ENCODE results near the gene ECHDC1.
"Not testable (repeated sequence)": the region's sequence is repeated elsewhere in the genome, so short reads cannot be mapped to it uniquely, and the experiment has no call there.

Gene ECHDC1, protein sequence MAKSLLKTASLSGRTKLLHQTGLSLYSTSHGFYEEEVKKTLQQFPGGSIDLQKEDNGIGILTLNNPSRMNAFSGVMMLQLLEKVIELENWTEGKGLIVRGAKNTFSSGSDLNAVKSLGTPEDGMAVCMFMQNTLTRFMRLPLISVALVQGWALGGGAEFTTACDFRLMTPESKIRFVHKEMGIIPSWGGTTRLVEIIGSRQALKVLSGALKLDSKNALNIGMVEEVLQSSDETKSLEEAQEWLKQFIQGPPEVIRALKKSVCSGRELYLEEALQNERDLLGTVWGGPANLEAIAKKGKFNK

DNA sequence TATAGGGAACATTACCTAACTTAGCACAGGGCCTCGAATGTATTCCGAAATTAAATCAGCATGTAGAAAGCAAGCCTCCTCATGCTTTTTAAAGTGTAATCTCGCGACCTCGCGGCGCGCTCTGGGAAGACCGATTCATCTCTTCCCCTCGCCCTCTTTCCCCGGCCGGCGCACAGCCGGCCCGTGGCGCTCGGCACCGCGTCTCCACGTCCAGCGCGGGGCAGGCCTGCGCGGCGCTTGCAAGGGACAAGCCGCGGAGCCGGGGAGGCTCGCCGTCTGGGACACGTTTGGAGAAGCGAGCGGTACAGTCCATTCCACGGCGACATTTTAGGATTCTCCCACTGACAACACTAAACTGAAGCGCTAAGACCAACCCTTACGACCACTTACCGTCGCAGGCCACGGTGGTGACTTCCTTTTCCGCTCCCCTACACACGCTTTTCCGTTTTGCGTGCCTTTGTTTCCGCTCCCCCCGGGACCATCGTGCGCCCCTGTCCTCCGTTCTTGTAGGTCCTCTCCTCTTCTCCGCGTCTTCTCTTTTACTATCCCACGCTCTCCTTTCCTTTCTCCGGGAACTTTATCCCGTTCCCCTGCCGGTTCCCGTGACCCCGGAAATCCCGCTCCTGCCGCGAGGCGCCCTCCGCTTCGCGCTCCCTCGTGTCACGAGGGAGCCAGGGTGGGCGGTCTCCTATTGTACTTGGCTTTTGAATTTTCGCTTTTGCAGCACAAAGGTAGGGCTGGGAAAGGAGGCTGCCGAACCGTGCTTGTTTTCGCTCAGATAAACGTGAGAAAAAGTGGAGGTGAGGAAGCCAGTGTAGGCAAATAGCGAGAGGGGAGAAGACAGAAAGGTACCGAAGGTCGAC is at the start of gene ECHDC1:
ECHDC1 (minus strand) TSS at position 664 of the 863 bp plus-strand sequence. CDS start 12,581 bp downstream, outside the sequence.
- peak; percentile 22 to 60 (median 37) for DNase-seq (ENCODE audit: low read depth in 3 of 3, low spot score in 1 of 3)

DNA sequence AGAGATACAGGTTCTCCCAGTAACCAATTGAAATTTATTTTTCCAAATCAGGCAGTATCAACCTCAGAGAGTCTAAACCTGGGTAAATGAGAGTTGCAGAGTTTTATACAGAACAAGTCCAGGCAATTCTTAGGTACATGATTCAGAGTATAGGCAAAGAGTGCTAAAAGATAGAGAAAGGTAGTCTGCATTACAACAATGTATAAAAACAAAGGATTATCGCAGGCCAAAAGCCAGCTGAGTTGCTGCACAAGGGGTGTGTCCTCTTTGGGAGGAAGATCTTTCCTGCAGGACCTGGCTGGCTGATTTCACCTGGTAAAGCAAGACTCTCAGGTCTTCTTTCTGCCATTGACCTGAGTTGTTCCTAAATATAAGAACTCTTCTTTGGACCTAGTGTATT is 48.9 kb upstream of the ECHDC1 start:
- DNase-seq (ENCODE audit: low read depth in 3 of 3, low spot score in 1 of 3), result no peak

- no peak for DNase-seq (ENCODE audit: low read depth in 3 of 3, low spot score in 1 of 3)
Measured at GRCh38 chr6:127391094-127391953, 47.9 kb upstream of the ECHDC1 start.

DNA sequence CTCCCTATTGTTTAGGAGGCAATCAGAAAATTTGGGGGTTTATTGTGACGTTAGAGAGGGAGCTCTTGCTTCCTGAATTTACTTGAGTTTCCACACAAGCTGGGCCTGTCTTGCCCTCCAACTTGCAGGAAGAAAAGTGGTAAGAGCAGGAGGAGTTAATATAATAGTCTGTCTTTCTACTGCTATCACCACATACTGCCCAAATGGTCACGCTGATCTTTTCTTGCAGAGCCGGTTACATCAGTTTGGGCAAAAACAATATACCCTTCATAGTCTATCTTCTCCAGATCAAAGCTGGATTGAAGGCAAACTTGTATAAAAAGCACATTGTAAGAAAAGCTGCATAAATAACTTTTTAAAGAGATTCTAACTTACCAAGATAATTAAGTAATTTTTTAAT is 46.3 kb upstream of the ECHDC1 start:
- no peak for DNase-seq (ENCODE audit: low read depth in 3 of 3, low spot score in 1 of 3)

DNA sequence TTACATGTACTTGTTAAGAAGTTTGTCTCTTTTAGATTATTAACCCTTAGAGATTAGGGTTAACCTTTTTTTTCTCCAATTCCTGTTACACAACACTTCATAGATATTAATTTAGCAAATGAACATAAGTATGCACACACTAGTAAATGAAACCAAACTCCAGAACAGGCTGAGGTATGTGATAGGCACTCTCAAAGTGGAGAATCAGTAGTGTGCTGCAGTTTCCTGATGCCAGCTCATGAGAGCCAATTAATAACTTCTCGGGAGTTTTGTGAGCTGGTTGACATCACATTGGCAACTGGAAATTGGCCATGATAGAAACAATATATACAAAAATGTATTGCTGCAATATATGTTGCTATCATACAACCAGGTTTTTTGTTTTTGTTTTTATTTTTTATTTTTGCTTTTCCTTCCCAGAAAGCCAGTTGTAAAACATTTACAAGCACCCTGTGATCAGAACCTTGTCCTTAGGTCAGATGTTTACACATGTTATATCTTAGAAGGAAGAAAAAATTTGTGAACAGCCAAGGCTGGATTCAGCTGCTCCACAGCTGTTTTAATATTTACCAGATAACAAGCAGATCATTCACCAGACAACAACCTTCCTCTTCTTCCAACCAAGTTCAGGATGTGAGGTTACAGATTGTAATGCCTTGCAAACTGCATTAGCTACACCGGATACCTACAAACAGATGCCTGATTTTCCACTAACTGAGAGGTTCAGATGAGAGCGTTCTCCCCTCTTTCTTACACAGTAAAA is 42.4 kb upstream of the ECHDC1 start:
- DNase-seq (ENCODE audit: low read depth in 3 of 3, low spot score in 1 of 3), result no peak

DNA sequence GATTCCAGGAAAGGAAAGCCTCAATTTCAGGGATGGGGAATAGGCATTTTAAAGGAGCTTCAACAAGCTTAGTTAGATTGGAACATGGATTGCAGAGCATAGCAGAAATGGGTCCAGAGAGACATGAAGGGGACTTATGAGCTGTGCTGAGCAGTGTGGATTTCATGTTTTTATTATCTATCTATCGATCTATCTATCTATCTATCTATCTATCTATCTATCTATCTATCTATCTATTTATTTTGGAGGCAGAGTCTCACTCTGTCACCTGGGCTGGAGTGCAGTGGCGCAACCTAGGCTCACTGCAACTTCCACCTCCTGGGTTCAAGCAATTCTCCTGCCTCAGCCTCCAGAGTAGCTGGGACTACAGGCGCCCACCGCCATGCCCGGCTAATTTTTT is 41.4 kb upstream of the ECHDC1 start:
- DNase-seq (ENCODE audit: low read depth in 3 of 3, low spot score in 1 of 3), result not testable (repeated sequence)

DNA sequence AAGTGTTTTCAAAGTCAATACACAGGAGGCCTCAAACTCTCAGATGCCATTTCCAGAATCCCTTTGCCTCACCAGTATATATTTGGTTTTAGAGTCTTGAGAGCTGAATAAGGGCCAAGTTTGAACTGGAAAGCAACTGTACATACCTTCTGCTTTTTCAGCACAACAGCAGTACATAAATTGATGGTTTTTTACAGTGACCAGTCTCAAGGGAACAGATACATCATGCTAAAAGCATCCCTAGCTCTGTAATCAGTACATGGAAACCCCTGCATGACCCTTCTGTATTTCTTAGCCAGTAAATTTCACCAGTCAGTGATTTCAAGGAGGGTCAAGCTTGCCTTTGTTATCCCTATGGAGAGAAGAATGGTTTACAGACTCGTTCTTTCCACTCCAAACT is 40.6 kb upstream of the ECHDC1 start:
- no peak for DNase-seq (ENCODE audit: low read depth in 3 of 3, low spot score in 1 of 3)

DNA sequence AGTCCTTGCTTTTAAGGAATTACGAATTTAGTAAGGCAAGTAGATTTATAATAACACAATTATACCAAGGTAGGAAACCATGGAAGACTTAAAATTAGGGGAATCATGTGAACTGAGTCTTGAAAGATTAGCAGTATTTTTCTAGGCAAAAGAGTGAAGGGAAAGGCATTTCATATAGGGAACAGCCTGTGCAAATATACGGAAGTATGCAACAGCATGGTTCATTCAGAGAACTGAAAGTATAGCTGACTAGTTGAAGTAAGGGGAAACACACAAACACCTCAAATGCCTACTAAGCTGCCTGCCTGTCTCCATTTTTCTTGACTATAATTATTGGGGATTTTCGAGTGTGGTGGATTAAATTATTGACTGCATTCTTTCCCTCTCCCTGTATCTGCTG is 39.0 kb upstream of the ECHDC1 start:
- no peak for DNase-seq (ENCODE audit: low read depth in 3 of 3, low spot score in 1 of 3)

DNA sequence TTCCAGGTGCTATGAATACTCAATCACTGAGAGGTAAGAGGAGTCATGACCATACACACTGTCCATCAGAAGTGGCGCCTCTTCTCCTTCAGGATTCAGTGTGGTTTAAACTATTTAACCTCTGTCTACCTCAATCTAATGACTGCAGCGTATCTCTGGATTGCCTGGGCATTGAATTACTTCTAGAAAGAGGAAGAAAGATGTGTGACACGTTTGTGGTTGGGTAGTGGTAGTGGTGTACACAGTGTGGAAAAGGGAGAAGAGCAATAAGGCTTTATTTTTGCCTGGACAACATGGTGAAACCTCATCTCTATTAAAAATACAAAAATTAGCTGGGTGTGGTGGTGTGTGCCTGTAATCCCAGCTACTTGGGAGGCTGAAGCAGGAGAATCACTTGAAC is 38.0 kb upstream of the ECHDC1 start:
- DNase-seq (ENCODE audit: low read depth in 3 of 3, low spot score in 1 of 3), result no peak

DNA sequence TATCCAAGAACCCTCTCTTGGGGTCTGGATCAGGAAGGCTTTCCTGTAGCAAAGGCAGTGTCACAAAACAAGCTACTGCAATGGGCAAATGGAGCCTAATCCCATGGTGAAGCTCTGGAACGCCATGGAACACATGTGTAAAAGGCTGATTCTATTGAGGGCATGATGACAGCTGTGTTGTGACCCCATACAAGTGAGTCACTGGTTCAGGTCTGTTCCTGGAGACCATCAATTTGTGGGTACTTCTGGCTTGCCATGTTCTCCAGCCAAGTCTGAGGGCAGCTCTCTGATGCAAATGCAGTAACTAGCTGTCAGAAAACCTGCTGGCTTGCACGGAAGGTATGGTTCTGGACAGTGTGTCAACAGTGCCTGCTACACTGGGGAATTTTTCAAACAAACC is 33.3 kb upstream of the ECHDC1 start:
- no peak for DNase-seq (ENCODE audit: low read depth in 3 of 3, low spot score in 1 of 3)

- DNase-seq (ENCODE audit: low read depth in 3 of 3, low spot score in 1 of 3), result no peak
Measured at GRCh38 chr6:127367023-127367375, 23.6 kb upstream of the ECHDC1 start.

DNA sequence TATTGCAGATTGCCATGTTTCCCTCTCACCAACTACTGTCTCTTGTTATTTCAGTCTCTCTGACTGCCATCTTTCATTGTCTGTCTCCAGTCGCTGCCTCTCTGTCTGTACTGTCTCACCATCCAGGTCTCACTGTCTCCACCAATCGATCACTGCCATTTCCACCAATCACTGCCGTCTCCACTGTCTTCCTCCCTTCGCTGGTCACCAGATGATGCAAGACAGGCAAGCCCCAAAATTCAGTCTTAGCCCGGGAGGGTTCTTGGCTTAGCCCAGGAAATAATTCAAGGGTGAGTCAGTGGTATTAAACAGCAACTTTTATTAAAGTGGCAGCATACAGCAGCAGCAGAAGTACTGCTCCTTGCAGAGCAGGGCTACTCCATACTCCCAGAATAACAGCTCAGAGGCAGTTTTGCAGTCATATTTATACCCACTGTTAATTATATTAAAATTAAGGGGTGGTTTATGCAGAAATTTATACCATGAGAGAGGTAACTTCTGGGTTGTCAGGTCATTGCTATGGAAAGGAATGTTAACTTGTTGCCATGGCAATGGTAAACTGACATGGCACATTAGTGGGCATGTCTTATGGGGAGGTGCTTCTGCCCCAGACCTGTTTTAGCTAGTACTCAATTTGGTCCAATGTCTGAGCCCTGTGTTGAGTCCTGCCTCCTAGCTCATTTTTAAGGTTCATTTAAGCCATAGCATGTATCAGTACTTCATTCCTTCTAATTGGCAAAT is 23.0 kb upstream of the ECHDC1 start:
- DNase-seq (ENCODE audit: low read depth in 3 of 3, low spot score in 1 of 3), result no peak

- no peak for DNase-seq (ENCODE audit: low read depth in 3 of 3, low spot score in 1 of 3)
Measured at GRCh38 chr6:127365874-127366273, 22.5 kb upstream of the ECHDC1 start.

- DNase-seq (ENCODE audit: low read depth in 3 of 3, low spot score in 1 of 3), result no peak
Measured at GRCh38 chr6:127352524-127352923, 9.1 kb upstream of the ECHDC1 start.

- no peak for DNase-seq (ENCODE audit: low read depth in 3 of 3, low spot score in 1 of 3)
Measured at GRCh38 chr6:127349980-127350379, 6.6 kb upstream of the ECHDC1 start.

GRCh38 chr6:127348028-127348661 is 4.7 kb upstream of the ECHDC1 start:
- no peak for DNase-seq (ENCODE audit: low read depth in 3 of 3, low spot score in 1 of 3)

DNA sequence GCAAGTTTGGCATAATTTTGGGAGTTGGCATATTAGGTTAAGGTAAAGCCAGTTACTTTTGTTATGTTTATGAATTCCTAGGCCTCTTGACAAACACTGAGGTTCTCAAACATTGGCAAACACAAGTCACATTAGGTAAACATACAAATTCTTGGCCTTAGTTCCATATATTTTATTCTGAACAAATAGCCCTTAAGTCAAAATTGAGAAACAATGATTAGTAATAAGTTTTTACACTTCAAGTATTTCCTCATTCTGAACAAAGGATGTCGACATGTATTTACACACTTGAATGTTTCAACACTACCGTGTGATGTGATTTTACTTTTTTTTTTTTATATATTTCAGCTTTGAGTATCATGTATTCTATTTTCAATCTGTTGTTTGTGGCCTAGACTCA is 3.8 kb upstream of the ECHDC1 start:
- DNase-seq (ENCODE audit: low read depth in 3 of 3, low spot score in 1 of 3), result no peak

DNA sequence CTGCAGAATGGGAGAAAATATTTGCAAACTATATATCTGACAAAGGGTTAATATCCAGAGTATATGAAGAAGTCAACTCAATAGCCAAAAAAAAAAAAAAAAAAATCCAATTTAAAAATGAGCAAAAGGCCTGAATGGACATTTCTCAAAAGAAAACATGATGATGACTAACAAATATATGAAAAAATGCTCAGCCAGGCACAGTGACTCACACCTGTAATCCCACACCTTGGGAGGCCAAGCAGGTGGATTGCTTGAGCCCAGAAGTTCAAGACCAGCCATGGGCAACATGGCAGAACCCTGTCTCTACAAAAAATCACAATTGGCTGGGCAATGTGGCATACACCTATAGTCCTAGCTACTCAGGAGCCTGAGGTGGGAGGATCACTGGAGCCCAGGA is 2.1 kb upstream of the ECHDC1 start:
- no peak for DNase-seq (ENCODE audit: low read depth in 3 of 3, low spot score in 1 of 3)

DNA sequence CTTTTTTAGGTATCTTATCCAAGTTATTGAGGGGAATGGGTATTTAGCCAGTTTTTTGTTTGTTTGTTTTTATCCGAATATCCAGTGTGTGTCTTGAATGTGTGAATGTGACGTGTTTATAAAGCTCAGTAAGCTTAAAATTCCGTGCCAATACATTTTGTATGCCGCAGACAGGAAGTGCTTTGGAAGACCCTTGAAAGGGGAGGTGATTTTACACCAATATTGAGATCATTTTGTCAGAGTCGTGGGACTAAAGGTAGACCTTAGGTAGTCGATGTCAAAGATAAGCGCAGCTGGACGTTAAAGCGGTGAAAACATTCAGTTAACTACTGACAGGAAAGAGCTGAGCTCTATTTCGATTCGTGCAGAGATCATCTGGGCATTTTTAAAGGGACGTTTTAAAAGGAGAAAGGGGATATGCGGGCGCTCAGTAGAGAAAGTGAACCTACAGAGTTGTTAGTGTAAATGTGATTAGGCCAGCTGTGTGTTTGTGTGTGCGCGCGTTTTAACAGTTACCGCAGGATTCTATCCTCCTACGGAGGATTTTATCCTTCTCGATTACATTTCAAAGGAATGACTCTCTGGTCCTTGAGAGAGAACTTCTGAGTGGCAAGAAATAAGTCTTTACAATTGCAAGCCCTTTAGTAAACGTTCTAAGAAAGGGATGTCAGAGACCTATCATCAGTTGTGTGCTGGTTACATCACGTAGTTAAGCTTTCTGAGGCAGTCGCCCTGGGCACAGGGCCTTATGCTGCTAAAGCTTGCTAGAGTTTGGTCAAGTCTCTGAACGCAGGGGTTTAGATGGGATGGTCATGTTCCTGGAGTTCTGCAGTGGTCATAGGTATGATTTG is 625 bp upstream of the ECHDC1 start:
- DNase-seq (ENCODE audit: low read depth in 3 of 3, low spot score in 1 of 3), result no peak
